Measurements from ENCODE around the gene S1PR5.
A peak's percentile ranks its signal among the peaks of the same experiment; 100 is the strongest.

DNA sequence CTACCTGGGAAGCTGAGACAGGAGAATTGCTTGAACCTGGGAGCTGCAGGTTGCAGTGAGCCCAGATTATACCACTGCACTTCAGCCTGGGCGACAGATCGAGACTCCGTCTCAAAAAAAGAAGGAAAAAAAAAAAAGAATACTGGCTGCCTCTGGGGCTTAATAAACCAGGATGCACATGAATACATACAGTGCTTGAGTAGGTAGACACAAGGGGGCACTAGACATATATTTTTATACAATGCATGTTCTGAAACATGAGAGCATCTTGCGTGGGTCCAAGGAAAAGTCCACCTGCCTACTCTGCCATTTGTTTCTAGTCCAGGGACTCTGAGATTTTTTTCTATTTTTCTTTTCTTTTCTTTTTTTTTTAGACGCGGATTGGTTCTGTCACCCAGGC lies 45.3 kb downstream of the S1PR5 start:
- TF ChIP-seq, protein P1, sequence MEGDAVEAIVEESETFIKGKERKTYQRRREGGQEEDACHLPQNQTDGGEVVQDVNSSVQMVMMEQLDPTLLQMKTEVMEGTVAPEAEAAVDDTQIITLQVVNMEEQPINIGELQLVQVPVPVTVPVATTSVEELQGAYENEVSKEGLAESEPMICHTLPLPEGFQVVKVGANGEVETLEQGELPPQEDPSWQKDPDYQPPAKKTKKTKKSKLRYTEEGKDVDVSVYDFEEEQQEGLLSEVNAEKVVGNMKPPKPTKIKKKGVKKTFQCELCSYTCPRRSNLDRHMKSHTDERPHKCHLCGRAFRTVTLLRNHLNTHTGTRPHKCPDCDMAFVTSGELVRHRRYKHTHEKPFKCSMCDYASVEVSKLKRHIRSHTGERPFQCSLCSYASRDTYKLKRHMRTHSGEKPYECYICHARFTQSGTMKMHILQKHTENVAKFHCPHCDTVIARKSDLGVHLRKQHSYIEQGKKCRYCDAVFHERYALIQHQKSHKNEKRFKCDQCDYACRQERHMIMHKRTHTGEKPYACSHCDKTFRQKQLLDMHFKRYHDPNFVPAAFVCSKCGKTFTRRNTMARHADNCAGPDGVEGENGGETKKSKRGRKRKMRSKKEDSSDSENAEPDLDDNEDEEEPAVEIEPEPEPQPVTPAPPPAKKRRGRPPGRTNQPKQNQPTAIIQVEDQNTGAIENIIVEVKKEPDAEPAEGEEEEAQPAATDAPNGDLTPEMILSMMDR (IDR thresholded peaks at IDR 0.05): peak in 5 of 6 experiments; percentile 13 to 49 (median 23)
- no peak for TF ChIP-seq POLR2A (IDR thresholded peaks at IDR 0.05)

Data from esophagus squamous epithelium (tissue), 4 donors.